Common myeloid progenitor, CD34-positive (primary cell): Measurements from ENCODE around the gene CTXN1.

Source experiments
- CTCF ChIA-PET: fragments of 350-600 bp; sonication (Branson Sonifier 250); formaldehyde crosslinking; loops from one replicate; lab custom pipeline; 2021; ENCODE audit warnings: antibody characterized with exemption; lab: Charles Lee
- POLR2A ChIA-PET: fragments of 350-600 bp; sonication (Branson Sonifier 250); formaldehyde crosslinking; loops from one replicate; lab custom pipeline; 2021; ENCODE audit warnings: antibody characterized with exemption; lab: Charles Lee
- DNase-seq, 3 donors: peaks; one replicate each; pipeline versions ENCODE4 v3.0.0 to v3.0.0-alpha.2; 2013
- H3K27ac ChIP-seq, 2 experiments: 1 replicate in 1 of 2; 2 replicates in 1 of 2; pipeline ENCODE4 v1.7.0; 2013; ENCODE audit warnings: inconsistent platforms in 2 of 2, low read length in 2 of 2, mild to moderate bottlenecking in 2 of 2, low read depth in 1 of 2, moderate library complexity in 1 of 2; ENCODE audit not compliant: severe bottlenecking in 2 of 2, insufficient read depth in 1 of 2, poor library complexity in 1 of 2
- H3K27me3 ChIP-seq, 5 experiments: replicated peaks in 2 of 5; 1 replicate in 3 of 5; 2 replicates in 2 of 5; pipeline versions ENCODE4 v1.6.1 to v1.7.0; 2013; ENCODE audit warnings: low read length in 4 of 5, mild to moderate bottlenecking in 2 of 5, moderate library complexity in 2 of 5, inconsistent platforms in 1 of 5; ENCODE audit not compliant: insufficient read depth in 5 of 5, control insufficient read depth in 4 of 5
- H3K36me3 ChIP-seq, 4 experiments: 1 replicate in 2 of 4; 2 replicates in 2 of 4; pipeline versions ENCODE4 v1.6.1 to v1.7.0; 2013; ENCODE audit warnings: low read length in 3 of 4, control low read depth in 1 of 4, mild to moderate bottlenecking in 1 of 4; ENCODE audit not compliant: control insufficient read depth in 4 of 4, insufficient read depth in 4 of 4
- H3K4me1 ChIP-seq, 4 experiments: 1 replicate in 3 of 4; 2 replicates in 1 of 4; pipeline versions ENCODE4 v1.6.1 to v1.7.1; 2013; ENCODE audit warnings: low read length in 3 of 4, mild to moderate bottlenecking in 3 of 4, control low read depth in 1 of 4, inconsistent platforms in 1 of 4, moderate library complexity in 1 of 4; ENCODE audit not compliant: control insufficient read depth in 4 of 4, insufficient read depth in 4 of 4; ENCODE audit errors: control extremely low read depth in 1 of 4
- H3K4me3 ChIP-seq, 7 experiments: 1 replicate in 4 of 7; 2 replicates in 3 of 7; pipeline versions ENCODE4 v1.5.1 to v1.7.0; 2013; ENCODE audit warnings: mild to moderate bottlenecking in 7 of 7, low read length in 6 of 7, moderate library complexity in 6 of 7, inconsistent platforms in 2 of 7, low read depth in 2 of 7, control low read depth in 1 of 7; ENCODE audit not compliant: insufficient read depth in 4 of 7, control insufficient read depth in 1 of 7; ENCODE audit errors: extremely low read depth in 1 of 7
- H3K9me3 ChIP-seq, 5 experiments: 1 replicate in 4 of 5; 2 replicates in 1 of 5; pipeline versions ENCODE4 v1.6.1 to v1.7.1; 2013; ENCODE audit warnings: low read length in 4 of 5, mild to moderate bottlenecking in 2 of 5, inconsistent platforms in 1 of 5, low read depth in 1 of 5, moderate library complexity in 1 of 5; ENCODE audit not compliant: control insufficient read depth in 4 of 5, insufficient read depth in 2 of 5; ENCODE audit errors: control extremely low read depth in 1 of 5
- WGBS: methylation state at CpG from one replicate; pipeline ENCODE4 v1.1.5; 2013; ENCODE audit not compliant: insufficient coverage; 5-methylcytosine and 5-hydroxymethylcytosine counted together

Gene CTXN1

DNA sequence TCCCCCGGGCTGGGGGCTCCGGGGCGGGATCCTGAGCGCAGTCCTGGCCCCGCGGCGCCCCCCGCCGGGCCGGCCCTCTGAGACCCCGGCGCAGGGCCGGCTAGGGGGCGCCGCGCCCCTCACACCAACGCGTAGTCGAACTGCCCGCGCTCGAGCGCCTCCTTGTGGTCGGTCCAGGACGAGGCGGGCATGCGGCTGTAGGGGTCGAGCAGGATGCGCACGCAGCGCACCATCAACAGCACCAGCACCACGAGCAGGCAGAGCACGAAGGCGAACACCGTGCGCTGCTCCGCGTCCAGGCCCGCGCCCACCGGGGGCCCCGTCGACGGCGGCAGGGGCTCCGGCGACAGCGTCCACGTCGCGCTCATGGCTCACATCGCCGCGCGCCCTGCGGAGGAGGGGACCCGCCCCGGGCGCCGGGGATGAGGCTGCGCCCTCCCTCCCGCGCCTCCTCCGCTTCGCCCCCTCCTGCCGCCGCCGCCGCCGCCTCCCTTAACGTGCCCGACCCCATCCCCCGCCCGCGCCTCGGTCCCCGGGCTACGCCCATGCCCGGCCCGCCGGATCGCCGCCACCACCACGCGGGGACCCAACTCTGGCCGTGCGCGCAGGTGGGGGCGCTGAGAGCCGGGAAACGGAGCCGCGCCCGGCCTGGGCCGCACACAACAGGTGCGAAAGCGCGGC is 624 bp downstream of the CTXN1 start:
- peaks cover 0 to 40% (median 28%) of the 10 kb centered on the region in 4 experiments for H3K4me1 ChIP-seq
- H3K36me3 ChIP-seq = peaks cover 0 to 21% (median 14%) of the 10 kb centered on the region in 4 experiments
- no peak overlapping the region for H3K27ac ChIP-seq
- POLR2A ChIA-PET = no interaction called here
- no peaks in the 10 kb centered on the region for H3K9me3 ChIP-seq
- peak; percentile 82 to 89 (median 85) for DNase-seq
- H3K27me3 ChIP-seq = no peaks in the 10 kb centered on the region
- WGBS = 0% methylated on average over 73 of the region's 98 CpGs
- CTCF ChIA-PET = no interaction called here
- peak overlapping the region in 5 of 7 experiments; percentile 10 to 48 (median 26) for H3K4me3 ChIP-seq

DNA sequence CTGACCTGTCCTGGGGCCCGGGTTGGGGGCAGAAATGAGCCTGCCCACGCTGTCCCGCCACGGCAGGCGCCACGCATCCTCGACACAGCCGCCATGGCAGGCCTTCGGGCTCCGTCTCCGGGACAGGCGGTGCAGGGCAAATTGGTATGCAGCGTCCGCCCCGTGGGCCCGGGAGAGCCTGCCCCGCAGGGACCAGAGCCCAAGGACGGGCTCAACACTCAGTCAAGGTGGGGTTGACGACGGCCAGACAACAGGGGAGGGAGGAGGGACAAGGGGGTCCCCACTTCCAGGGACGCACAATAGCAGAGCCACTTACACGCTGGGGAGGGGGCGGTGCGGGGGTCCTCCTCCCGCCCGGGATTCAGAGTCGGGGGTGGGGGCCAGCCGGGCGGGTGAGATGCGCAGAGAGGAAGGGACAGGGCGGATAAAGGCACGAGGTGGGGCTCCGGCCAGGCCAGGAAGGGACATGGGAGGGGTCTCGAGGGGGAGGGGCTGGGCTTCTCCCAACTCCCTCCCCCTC is 1.2 kb downstream of the CTXN1 start:
- Histone ChIP-seq H3K9me3 (no peaks in the 10 kb centered on the region), H3K4me3 (peak overlapping the region in 1 of 7 experiments; percentile 26), H3K27me3 (peaks cover 0 to 1% (median 0%) of the 10 kb centered on the region in 5 experiments), H3K36me3 (peaks cover 0 to 21% (median 14%) of the 10 kb centered on the region in 4 experiments), H3K27ac (no peak overlapping the region), H3K4me1 (peaks cover 0 to 40% (median 31%) of the 10 kb centered on the region in 4 experiments)
- no peak for DNase-seq
- WGBS = 55% methylated on average over 25 of the region's 34 CpGs
- ChIA-PET POLR2A (no interaction called here), CTCF (interaction anchor here (1.2 to 3.0 kb wide), 3 partner anchors 9 to 71 kb away, joined by 7 to 14 read pairs (median 8); partner anchors contain the start of genes TGFBR3L and TIMM44)

DNA sequence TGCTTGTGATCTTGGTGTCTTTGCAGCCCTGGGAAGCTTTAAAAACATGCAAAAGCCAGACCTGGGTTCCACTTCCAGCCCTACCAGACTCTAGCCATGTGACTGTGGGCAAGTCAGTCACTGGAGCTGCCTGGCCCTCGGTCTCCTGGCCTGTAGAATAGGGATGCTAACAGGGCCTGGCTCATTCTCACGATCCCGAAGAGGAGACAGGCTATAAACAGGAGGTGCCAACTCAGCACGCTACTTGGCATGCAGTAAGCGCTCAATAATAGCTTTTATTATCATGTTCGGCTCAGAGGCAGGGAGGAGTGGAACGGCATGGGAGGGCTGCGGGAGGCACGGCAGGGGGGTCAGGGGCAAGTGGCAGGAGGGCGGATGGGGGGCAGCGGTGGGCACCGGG is 1.7 kb downstream of the CTXN1 start:
- no peak for DNase-seq
- Histone ChIP-seq H3K27me3 (peaks cover 0 to 6% (median 0%) of the 10 kb centered on the region in 5 experiments), H3K4me1 (peaks cover 0 to 40% (median 32%) of the 10 kb centered on the region in 4 experiments), H3K4me3 (no peak overlapping the region), H3K27ac (no peak overlapping the region), H3K9me3 (no peaks in the 10 kb centered on the region), H3K36me3 (peaks cover 0 to 21% (median 14%) of the 10 kb centered on the region in 4 experiments)
- 89% methylated on average over 12 of the region's 12 CpGs for WGBS
- ChIA-PET CTCF (interaction anchor here (1.2 to 3.0 kb wide), 4 partner anchors 9 to 70 kb away, joined by 5 to 14 read pairs (median 8); partner anchors contain the start of genes TGFBR3L and TIMM44), POLR2A (no interaction called here)

DNA sequence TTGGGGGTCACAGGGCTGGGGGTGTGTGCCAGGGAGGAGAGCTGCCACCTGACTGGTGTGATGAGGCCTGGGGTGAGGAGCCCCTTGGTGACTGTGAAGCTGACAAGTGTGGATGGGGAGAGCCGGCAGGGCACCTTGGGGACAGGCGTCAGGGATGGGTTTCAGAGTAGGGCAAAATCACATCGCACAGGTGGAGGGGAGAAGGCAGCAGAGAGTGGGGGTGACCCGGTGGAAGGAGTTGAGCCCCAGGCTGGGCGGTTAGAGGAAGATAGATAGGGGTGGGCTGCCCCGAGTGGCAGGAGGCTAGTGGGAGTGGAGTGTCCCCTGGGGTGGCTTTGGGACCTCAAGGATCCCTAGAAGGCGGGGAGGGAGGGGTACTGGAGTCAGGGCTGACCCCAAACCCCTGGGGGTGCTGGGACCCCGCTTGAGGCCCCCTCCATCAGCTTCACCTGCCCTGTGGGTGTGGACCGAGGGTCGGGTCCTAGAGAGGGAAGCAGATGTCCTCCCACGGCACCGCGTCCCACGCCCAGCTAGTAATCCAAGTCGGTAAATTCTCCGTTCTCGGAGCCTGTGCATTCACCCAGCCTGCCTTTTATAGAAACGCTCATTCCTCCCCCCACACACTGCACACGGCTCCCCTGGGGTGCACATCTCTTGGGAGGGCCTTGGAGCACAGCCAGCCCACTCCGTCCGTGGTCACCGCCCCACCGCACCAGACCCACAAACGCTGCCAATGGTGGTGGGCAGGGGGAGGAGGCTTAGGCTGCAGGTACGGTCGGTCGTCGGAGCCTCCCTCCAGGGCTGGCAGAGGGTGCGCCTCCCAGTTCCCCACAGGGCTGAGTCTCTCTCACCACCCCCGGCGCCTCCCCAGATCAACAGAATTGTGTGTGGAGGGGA is 2.4 kb downstream of the CTXN1 start:
- no peak overlapping the region for H3K27ac ChIP-seq
- peaks cover 0 to 21% (median 14%) of the 10 kb centered on the region in 4 experiments for H3K36me3 ChIP-seq
- WGBS = 95% methylated on average over 23 of the region's 31 CpGs
- ChIA-PET CTCF (interaction anchor here (1.2 to 3.0 kb wide), 4 partner anchors 8 to 69 kb away, joined by 5 to 14 read pairs (median 8); partner anchors contain the start of genes TGFBR3L and TIMM44), POLR2A (no interaction called here)
- H3K4me3 ChIP-seq = no peak overlapping the region
- no peak for DNase-seq
- H3K9me3 ChIP-seq = no peaks in the 10 kb centered on the region
- peaks cover 0 to 35% (median 33%) of the 10 kb centered on the region in 4 experiments for H3K4me1 ChIP-seq
- H3K27me3 ChIP-seq = peaks cover 0 to 13% (median 3%) of the 10 kb centered on the region in 5 experiments

DNA sequence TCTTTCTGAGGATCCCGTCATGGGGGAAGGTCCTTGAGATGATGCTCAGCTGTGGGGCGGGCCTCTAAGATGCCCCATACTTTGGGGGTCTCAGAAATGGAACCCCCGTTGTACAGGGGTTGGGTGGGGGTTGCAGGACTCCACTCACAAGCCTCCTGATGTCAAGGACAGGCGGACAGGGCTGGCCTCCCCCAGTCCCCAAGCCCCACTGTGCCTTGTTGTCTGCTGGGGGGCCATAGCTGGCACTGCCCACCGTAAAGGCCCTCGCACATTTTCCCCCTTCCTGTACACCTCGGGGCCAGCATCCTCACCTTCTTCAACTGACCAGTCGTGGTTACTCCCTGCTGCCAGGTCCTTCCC is 3.1 kb downstream of the CTXN1 start:
- CTCF ChIA-PET = interaction anchor here (0.9 to 3.0 kb wide), 3 partner anchors 18 to 53 kb away, joined by 3 to 14 read pairs (median 5); partner anchors contain the start of gene TIMM44
- H3K4me1 ChIP-seq = peaks cover 0 to 38% (median 36%) of the 10 kb centered on the region in 4 experiments
- POLR2A ChIA-PET = no interaction called here
- H3K4me3 ChIP-seq = no peak overlapping the region
- no peak for DNase-seq
- H3K27me3 ChIP-seq = peaks cover 0 to 19% (median 7%) of the 10 kb centered on the region in 5 experiments
- WGBS = 84% methylated on average over 4 of the region's 8 CpGs
- H3K27ac ChIP-seq = no peak overlapping the region
- H3K36me3 ChIP-seq = peaks cover 0 to 16% (median 14%) of the 10 kb centered on the region in 4 experiments
- no peaks in the 10 kb centered on the region for H3K9me3 ChIP-seq

DNA sequence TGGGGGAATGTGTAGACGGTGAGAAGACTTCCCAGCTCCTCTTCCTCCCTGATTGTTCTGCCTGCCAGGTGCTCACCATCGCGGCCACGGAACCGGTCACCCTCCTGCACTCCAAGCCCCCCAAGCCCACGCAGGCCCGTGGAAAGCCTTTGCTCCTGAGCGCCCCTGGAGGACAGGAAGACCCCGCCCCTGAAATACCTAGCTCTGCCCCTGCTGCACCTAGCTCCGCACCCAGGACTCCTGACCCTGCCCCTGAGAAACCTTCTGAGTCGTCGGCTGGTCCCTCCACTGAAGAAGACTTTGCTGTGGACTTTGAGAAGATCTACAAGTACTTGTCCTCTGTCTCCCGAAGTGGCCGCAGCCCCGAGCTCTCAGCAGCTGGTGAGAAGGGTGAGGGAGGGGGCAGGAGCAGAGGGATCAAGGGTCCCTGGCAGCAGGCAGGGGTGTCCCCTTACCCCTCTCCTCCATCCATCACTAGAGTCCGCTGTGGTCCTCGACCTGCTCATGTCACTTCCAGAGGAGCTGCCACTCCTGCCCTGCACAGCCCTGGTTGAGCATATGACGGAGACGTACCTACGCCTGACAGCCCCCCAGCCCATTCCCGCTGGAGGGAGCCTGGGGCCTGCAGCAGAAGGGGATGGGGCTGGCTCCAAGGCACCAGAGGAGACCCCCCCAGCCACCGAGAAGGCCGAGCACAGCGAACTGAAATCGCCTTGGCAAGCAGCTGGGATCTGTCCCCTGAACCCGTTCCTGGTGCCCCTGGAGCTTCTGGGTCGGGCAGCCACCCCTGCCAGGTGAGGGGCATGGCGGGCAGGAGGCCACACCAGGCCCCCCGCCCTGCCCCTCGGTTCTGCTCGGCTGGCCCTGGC is 3.7 kb downstream of the CTXN1 start:
- 96% methylated on average over 23 of the region's 31 CpGs for WGBS
- no peaks in the 10 kb centered on the region for H3K9me3 ChIP-seq
- ChIA-PET POLR2A (no interaction called here), CTCF (interaction anchor here (0.9 to 3.0 kb wide), 7 partner anchors 8 to 354 kb away, joined by 3 to 14 read pairs (median 3); partner anchors contain the start of gene TIMM44)
- peaks cover 0 to 44% (median 42%) of the 10 kb centered on the region in 4 experiments for H3K4me1 ChIP-seq
- no peak for DNase-seq
- no peak overlapping the region for H3K27ac ChIP-seq
- H3K36me3 ChIP-seq = peaks cover 0 to 15% (median 14%) of the 10 kb centered on the region in 4 experiments
- H3K27me3 ChIP-seq = peaks cover 0 to 25% (median 8%) of the 10 kb centered on the region in 5 experiments
- H3K4me3 ChIP-seq = peak overlapping the region in 2 of 7 experiments; percentile 79 to 86
